PC-9 (cell line): ENCODE results near the gene KIF2A. TPM values are rescaled to one million over a fixed set of nuclear protein-coding genes. Genes with fewer than 3 reads are reported as not detected.

Experiments
- BruUV-seq: library from RNA; stranded (reverse); fragments of 400-500 nt; replicated peaks from 2 replicates; lab custom pipeline; 2021; lab: Mats Ljungman, UMichigan
- CTCF ChIA-PET: fragments of 300-600 bp; sonication (Branson Sonifier 250); formaldehyde crosslinking; loops from one replicate; lab custom pipeline; 2022; ENCODE audit warnings: antibody characterized with exemption; lab: Charles Lee
- POLR2A ChIA-PET: fragments of 300-600 bp; sonication (Branson Sonifier 250); formaldehyde crosslinking; loops from one replicate; lab custom pipeline; 2022; ENCODE audit warnings: antibody characterized with exemption; ENCODE audit not compliant: unreplicated experiment; lab: Charles Lee
- DNase-seq, 2 experiments: peaks; one replicate each; pipeline versions ENCODE4 v3.0.0 to v3.0.0-alpha.2; 2015 to 2022; ENCODE audit warnings: mixed read lengths in 1 of 2
- H2AFZ ChIP-seq: fragments of 200-600 bp; sonication (generic); 2 replicates; pipeline ENCODE4 v1.8.1; 2017; ENCODE audit warnings: antibody characterized with exemption
- H3F3A ChIP-seq: fragments of 200-600 bp; sonication (generic); 2 replicates; pipeline ENCODE4 v1.8.1; 2017; ENCODE audit warnings: antibody characterized with exemption, mild to moderate bottlenecking, low read depth; ENCODE audit not compliant: insufficient read depth
- H3K27ac ChIP-seq: fragments of 200-600 bp; sonication (generic); 2 replicates; pipeline ENCODE4 v1.6.1; 2016; ENCODE audit warnings: mixed run types
- H3K27me3 ChIP-seq: fragments of 200-600 bp; sonication (generic); 2 replicates; pipeline ENCODE4 v1.6.1; 2016; ENCODE audit warnings: low read depth, mixed run types; ENCODE audit not compliant: insufficient read depth
- H3K36me3 ChIP-seq: fragments of 200-600 bp; sonication (generic); 2 replicates; pipeline ENCODE4 v1.6.1; 2016; ENCODE audit warnings: low read depth, mixed run types
- H3K4me1 ChIP-seq: fragments of 200-600 bp; sonication (generic); replicated peaks from 2 replicates; pipeline ENCODE4 v1.6.1; 2016; ENCODE audit warnings: mixed run types; ENCODE audit not compliant: insufficient read depth
- H3K4me2 ChIP-seq: fragments of 200-600 bp; sonication (generic); 2 replicates; pipeline ENCODE4 v1.6.1; 2017; ENCODE audit warnings: mixed run types
- H3K4me3 ChIP-seq: fragments of 200-600 bp; sonication (generic); 2 replicates; pipeline ENCODE4 v1.6.1; 2016; ENCODE audit warnings: mixed run types
- H3K79me2 ChIP-seq: fragments of 200-600 bp; sonication (generic); 2 replicates; pipeline ENCODE4 v1.6.1; 2017; ENCODE audit warnings: low read depth, mixed run types
- H3K9me2 ChIP-seq: fragments of 200-600 bp; sonication (generic); 2 replicates; pipeline ENCODE4 v1.8.1; 2017; ENCODE audit warnings: mild to moderate bottlenecking; ENCODE audit not compliant: insufficient read depth
- H3K9me3 ChIP-seq: fragments of 200-600 bp; sonication (generic); 2 replicates; pipeline ENCODE4 v1.8.1; 2016; ENCODE audit warnings: low read depth; ENCODE audit not compliant: insufficient read depth
- H4K20me1 ChIP-seq: fragments of 200-600 bp; sonication (generic); 2 replicates; pipeline ENCODE4 v1.8.1; 2017; ENCODE audit not compliant: insufficient read depth
- EZH2 ChIP-seq: fragments of 200-600 bp; sonication (generic); IDR thresholded peaks from 2 replicates; pipeline ENCODE4 v1.8.0; 2017; ENCODE audit warnings: antibody characterized with exemption, low read depth
- intact Hi-C: fragments of 100-400 bp; cut with micrococcal nuclease; formaldehyde crosslinking; loops from one replicate; pipeline ENCODE4 v1.10.0; 2022; ENCODE audit not compliant: unreplicated experiment
- total RNA-seq: library from RNA; stranded (reverse); gene quantifications from 2 replicates; pipeline ENCODE4 v1.2.3, GENCODE V29; 2021
- TF ChIP-seq, protein P1 (sequence below): fragments of 200-600 bp; sonication (generic); conservative IDR thresholded peaks from 2 replicates; pipeline ENCODE4 v1.6.1; 2017; ENCODE audit warnings: mixed run types, antibody characterized with exemption, mild to moderate bottlenecking, moderate library complexity

Gene KIF2A
- total RNA-seq, 1 experiment from 2014 or later, result 54.8 TPM

DNA sequence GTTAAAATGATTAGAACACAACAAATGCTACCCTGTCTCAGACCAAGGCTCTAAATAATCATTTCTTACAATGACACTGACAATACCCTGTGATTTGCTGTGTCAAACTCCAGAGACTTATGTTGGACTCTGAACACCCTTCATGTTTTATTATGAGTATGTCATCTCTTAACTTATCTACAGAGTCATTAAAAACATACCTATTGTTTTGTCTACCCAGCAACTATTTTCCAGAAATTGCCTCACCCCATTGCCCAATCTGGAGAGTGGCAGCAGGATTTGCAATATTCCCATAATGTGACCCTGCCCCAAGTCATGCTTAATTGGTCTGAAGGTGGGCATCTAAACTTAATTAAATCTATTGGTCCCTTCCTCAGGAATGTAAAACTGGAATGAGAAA lies 23.0 kb upstream of the KIF2A start:
- DNase-seq, result no peak
- H3K27me3 ChIP-seq, result no peaks in the 10 kb centered on the region
- POLR2A ChIA-PET, result no interaction called here

DNA sequence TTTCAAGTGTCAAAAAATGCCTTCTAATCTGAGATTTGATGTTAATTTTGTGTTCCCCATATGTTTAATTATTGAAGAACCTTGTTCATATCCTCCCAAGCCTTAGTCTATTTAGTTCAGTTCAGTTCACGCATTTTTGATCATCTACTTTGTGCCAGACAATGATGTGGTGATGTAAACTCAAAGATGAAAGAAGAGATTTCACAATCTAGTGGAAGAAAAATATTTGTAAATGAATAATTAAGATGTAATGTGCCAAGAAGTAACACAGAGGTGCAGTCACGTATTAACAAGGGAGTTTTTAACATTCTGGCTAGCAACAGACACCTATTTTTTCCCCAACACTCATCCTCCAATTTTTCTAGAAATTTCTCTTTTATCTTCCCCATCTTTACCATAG lies 22.1 kb upstream of the KIF2A start:
- intact Hi-C loops, result no loop called here
- H3K9me2 ChIP-seq, result no peaks in the 10 kb centered on the region
- H3K27ac ChIP-seq, result no peak overlapping the region
- no peaks in the 10 kb centered on the region for H3K36me3 ChIP-seq
- no peaks in the 10 kb centered on the region for H3F3A ChIP-seq
- no peak overlapping the region for H3K4me3 ChIP-seq
- no peak for DNase-seq
- H3K79me2 ChIP-seq, result no peaks in the 10 kb centered on the region
- H3K4me2 ChIP-seq, result no peak overlapping the region
- no peaks in the 10 kb centered on the region for H4K20me1 ChIP-seq
- H3K9me3 ChIP-seq, result no peaks in the 10 kb centered on the region
- H3K27me3 ChIP-seq, result no peaks in the 10 kb centered on the region
- no TSS peak for BruUV-seq
- TF ChIP-seq, protein P1, sequence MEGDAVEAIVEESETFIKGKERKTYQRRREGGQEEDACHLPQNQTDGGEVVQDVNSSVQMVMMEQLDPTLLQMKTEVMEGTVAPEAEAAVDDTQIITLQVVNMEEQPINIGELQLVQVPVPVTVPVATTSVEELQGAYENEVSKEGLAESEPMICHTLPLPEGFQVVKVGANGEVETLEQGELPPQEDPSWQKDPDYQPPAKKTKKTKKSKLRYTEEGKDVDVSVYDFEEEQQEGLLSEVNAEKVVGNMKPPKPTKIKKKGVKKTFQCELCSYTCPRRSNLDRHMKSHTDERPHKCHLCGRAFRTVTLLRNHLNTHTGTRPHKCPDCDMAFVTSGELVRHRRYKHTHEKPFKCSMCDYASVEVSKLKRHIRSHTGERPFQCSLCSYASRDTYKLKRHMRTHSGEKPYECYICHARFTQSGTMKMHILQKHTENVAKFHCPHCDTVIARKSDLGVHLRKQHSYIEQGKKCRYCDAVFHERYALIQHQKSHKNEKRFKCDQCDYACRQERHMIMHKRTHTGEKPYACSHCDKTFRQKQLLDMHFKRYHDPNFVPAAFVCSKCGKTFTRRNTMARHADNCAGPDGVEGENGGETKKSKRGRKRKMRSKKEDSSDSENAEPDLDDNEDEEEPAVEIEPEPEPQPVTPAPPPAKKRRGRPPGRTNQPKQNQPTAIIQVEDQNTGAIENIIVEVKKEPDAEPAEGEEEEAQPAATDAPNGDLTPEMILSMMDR, result no peak
- no peak for TF ChIP-seq EZH2
- CTCF ChIA-PET, result no interaction called here
- 0 out of 2 replicates have a peak, but pooled peaks cover 5% of the 10 kb centered on the region for H3K4me1 ChIP-seq
- no peak overlapping the region for H2AFZ ChIP-seq
- POLR2A ChIA-PET, result no interaction called here

More for the DNA sequence above, 23.0 kb upstream of the KIF2A start:
- Histone ChIP-seq H3K4me3 (no peak overlapping the region), H3K9me2 (no peaks in the 10 kb centered on the region), H3F3A (no peaks in the 10 kb centered on the region), H3K36me3 (no peaks in the 10 kb centered on the region), H4K20me1 (no peaks in the 10 kb centered on the region), H3K4me2 (no peak overlapping the region), H3K79me2 (no peaks in the 10 kb centered on the region), H3K4me1 (0 out of 2 replicates have a peak, but pooled peaks cover 5% of the 10 kb centered on the region), H3K27ac (no peak overlapping the region), H2AFZ (no peak overlapping the region), H3K9me3 (no peaks in the 10 kb centered on the region)
- CTCF ChIA-PET, result no interaction called here
- intact Hi-C loops, result no loop called here
- TF ChIP-seq, protein P1, result no peak
- no peak for TF ChIP-seq EZH2
- no TSS peak for BruUV-seq

DNA sequence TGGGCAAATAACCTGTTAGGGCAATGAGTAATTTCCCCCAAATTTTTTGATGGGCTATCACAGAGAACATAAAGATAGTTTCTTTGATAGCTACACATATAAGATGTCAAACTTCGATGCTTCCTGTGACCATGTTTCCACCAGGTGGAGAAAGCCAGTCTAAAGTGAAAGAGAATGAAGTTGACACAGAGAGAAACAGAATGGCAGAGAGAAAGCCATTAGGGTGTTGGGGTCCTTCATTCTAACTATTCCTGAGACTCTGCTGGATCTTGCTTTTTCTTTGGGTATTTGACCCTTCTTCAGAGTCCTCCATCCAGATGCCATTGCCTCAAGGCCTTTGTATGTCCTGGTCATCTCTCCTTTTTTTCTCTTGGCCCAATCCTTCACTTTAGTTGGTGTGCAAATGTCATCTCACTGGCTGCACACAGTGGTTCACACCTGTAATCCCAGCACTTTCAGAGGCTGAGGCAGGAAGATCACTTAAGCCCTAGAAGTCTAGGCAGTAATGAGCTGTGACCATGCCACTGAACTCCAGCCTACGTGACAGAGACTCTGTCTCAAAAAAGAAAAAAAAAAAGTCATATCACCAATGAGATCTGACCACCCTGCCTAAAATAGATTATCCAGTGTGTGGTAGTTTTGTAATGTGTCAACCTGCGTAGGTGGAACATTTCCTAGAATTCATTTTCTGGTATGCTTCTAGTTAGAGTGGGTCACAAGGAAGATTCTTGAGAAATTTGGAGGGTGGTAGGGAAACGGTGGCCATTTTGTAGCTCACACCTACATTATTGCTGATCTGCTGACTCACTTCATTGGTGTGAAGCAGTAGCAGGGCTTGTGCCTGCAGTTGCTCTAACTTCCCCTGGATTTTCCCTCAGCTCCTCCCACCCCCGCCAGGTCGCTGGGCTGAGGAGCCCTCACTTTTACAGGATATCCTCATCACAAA lies 20.8 kb upstream of the KIF2A start:
- no peak overlapping the region for H3K4me3 ChIP-seq
- 0 out of 2 replicates have a peak, but pooled peaks cover 5% of the 10 kb centered on the region for H3K4me1 ChIP-seq
- no peaks in the 10 kb centered on the region for H3K79me2 ChIP-seq
- no peaks in the 10 kb centered on the region for H3K36me3 ChIP-seq
- no peaks in the 10 kb centered on the region for H3K9me3 ChIP-seq
- H3K27ac ChIP-seq, result no peak overlapping the region
- ChIA-PET POLR2A (no interaction called here), CTCF (no interaction called here)
- H2AFZ ChIP-seq, result no peak overlapping the region
- H3K27me3 ChIP-seq, result no peaks in the 10 kb centered on the region
- no peaks in the 10 kb centered on the region for H4K20me1 ChIP-seq
- no peak for DNase-seq
- no peak overlapping the region for H3K4me2 ChIP-seq
- H3F3A ChIP-seq, result no peaks in the 10 kb centered on the region
- TF ChIP-seq, protein P1, result no peak
- TF ChIP-seq EZH2, result no peak
- intact Hi-C loops, result no loop called here
- no TSS peak for BruUV-seq
- no peaks in the 10 kb centered on the region for H3K9me2 ChIP-seq
